Panc1 (cell line): ENCODE data around the gene NEGR1. TPM values are rescaled to one million over a fixed set of nuclear protein-coding genes. Genes with fewer than 3 reads are reported as not detected.

Experiments used
- ATAC-seq: fragments of 200-7000 bp; cut with Tn5 transposase; 2 replicates; pipeline ENCODE4 v1.9.1; 2020; ENCODE audit warnings: mild to moderate bottlenecking, moderate library complexity
- BruUV-seq: library from RNA; stranded (reverse); fragments of 400-500 nt; replicated peaks from 2 replicates; lab custom pipeline; 2021; lab: Mats Ljungman, UMichigan
- CTCF ChIA-PET: fragments of 300-600 bp; sonication (Branson Sonifier 250); formaldehyde crosslinking; loops from one replicate; lab custom pipeline; 2022; ENCODE audit warnings: antibody characterized with exemption; lab: Charles Lee
- POLR2A ChIA-PET: fragments of 300-600 bp; sonication (Branson Sonifier 250); formaldehyde crosslinking; loops from one replicate; lab custom pipeline; 2022; ENCODE audit warnings: antibody characterized with exemption; lab: Charles Lee
- DNase-seq: peaks from one replicate; pipeline ENCODE4 v3.0.0-alpha.2; 2010; ENCODE audit warnings: low read depth, low spot score
- H3K27ac ChIP-seq: 2 replicates; pipeline ENCODE4 v1.5.1; 2011; ENCODE audit warnings: mild to moderate bottlenecking, low read length, inconsistent platforms
- H3K27me3 ChIP-seq: fragments of 200-500 bp; sonication (Bioruptor generic); 2 replicates; pipeline ENCODE4 v1.6.0; 2014; ENCODE audit warnings: low read length, inconsistent platforms; ENCODE audit not compliant: control insufficient read depth, insufficient read depth
- H3K36me3 ChIP-seq: fragments of 200-500 bp; sonication (Bioruptor generic); 2 replicates; pipeline ENCODE4 v1.5.1; 2014; ENCODE audit warnings: inconsistent platforms, mild to moderate bottlenecking, low read length, moderate library complexity; ENCODE audit not compliant: control insufficient read depth, insufficient read depth
- H3K4me1 ChIP-seq: 2 replicates; pipeline ENCODE4 v1.5.1; 2011; ENCODE audit warnings: inconsistent platforms, mild to moderate bottlenecking, low read length, moderate library complexity; ENCODE audit not compliant: control insufficient read depth, insufficient read depth
- H3K4me3 ChIP-seq, 2 experiments: 2 replicates each; pipeline ENCODE4 v1.5.1; 2011 to 2012; ENCODE audit warnings: low read depth in 2 of 2, low read length in 2 of 2, mild to moderate bottlenecking in 2 of 2, inconsistent platforms in 1 of 2, moderate library complexity in 1 of 2
- H3K9me3 ChIP-seq: fragments of 200-500 bp; sonication (Bioruptor generic); 2 replicates; pipeline ENCODE4 v1.5.1; 2014; ENCODE audit warnings: low read depth, mild to moderate bottlenecking, inconsistent platforms, low read length, moderate library complexity; ENCODE audit not compliant: control insufficient read depth, insufficient read depth
- CTCF ChIP-seq: fragments of 450-650 bp; IDR thresholded peaks from 2 replicates; pipeline ENCODE4 v1.5.1; 2017; ENCODE audit warnings: mild to moderate bottlenecking
- POLR2AphosphoS5 ChIP-seq: IDR thresholded peaks from 2 replicates; pipeline ENCODE4 v1.6.1; 2012; ENCODE audit warnings: mild to moderate bottlenecking, low read depth, low read length, moderate library complexity
- REST ChIP-seq, 2 experiments: IDR thresholded peaks; 2 replicates each; pipeline ENCODE4 v1.6.1; 2011 to 2012; ENCODE audit warnings: low read depth in 2 of 2, control low read depth in 1 of 2, low read length in 1 of 2, mild to moderate bottlenecking in 1 of 2, moderate library complexity in 1 of 2; ENCODE audit not compliant: insufficient read depth in 1 of 2
- SIN3A ChIP-seq: IDR thresholded peaks from 2 replicates; pipeline ENCODE4 v1.6.1; 2012; ENCODE audit warnings: low read depth, mild to moderate bottlenecking, low read length, moderate library complexity, borderline replicate concordance; ENCODE audit not compliant: insufficient read depth
- TCF7L2 ChIP-seq: IDR thresholded peaks from 2 replicates; pipeline ENCODE4 v1.6.1; 2011; ENCODE audit warnings: mild to moderate bottlenecking, low read depth, low read length, inconsistent platforms
- in situ Hi-C: cut with HindIII; loops from 2 replicates; pipeline ENCODE4 v1.10.0; 2016; ENCODE audit warnings: low sequenced_read_pairs, low pct_unique_long_range_greater_than_20kb
- intact Hi-C: fragments of 100-400 bp; cut with micrococcal nuclease; formaldehyde crosslinking; loops from one replicate; pipeline ENCODE4 v1.10.0; 2022; ENCODE audit not compliant: unreplicated experiment
- total RNA-seq: library from RNA; stranded (reverse); gene quantifications from one replicate; pipeline ENCODE4 v1.2.1, GENCODE V29; 2021; ENCODE audit not compliant: unreplicated experiment

Gene NEGR1
- total RNA-seq, 1 experiment from 2014 or later, result 2.7 TPM

GRCh38 chr1:71463144-71463543 lies 819.2 kb downstream of the NEGR1 start:
- ChIA-PET CTCF (no interaction called here), POLR2A (no interaction called here)
- Histone ChIP-seq H3K27me3 (no peaks in the 10 kb centered on the region), H3K4me3 (no peak overlapping the region), H3K4me1 (no peaks in the 10 kb centered on the region), H3K9me3 (no peaks in the 10 kb centered on the region), H3K27ac (no peak overlapping the region), H3K36me3 (no peaks in the 10 kb centered on the region; the same call in 1 of the 2 replicates)
- DNase-seq (no peak), ATAC-seq (no peak)
- intact Hi-C loops (no loop called here), in situ Hi-C loops (no loop called here)
- TF ChIP-seq CTCF (no peak), SIN3A (no peak), TCF7L2 (no peak), REST (IDR thresholded peaks at IDR 0.05; ENCODE audit: insufficient read depth in 1 of 2, low read depth in 2 of 2, low read length in 1 of 2) (no peak), POLR2AphosphoS5 (no peak)
- BruUV-seq, result no TSS peak

GRCh38 chr1:71462247-71462646 lies 820.1 kb downstream of the NEGR1 start:
- ATAC-seq (no peak), DNase-seq (no peak)
- TF ChIP-seq CTCF (no peak), TCF7L2 (no peak), SIN3A (no peak), REST (IDR thresholded peaks at IDR 0.05; ENCODE audit: insufficient read depth in 1 of 2, low read depth in 2 of 2, low read length in 1 of 2) (no peak), POLR2AphosphoS5 (no peak)
- H3K4me1 ChIP-seq, result no peaks in the 10 kb centered on the region
- no peaks in the 10 kb centered on the region for H3K9me3 ChIP-seq
- no peak overlapping the region for H3K4me3 ChIP-seq
- ChIA-PET CTCF (no interaction called here), POLR2A (no interaction called here)
- H3K27ac ChIP-seq, result no peak overlapping the region
- no peaks in the 10 kb centered on the region for H3K27me3 ChIP-seq
- intact Hi-C loops, result no loop called here
- H3K36me3 ChIP-seq, result no peaks in the 10 kb centered on the region
- BruUV-seq, result no TSS peak
- in situ Hi-C loops, result no loop called here
